IMR-90 (cell line): Measurements from ENCODE around the gene CBX8. TPM values are rescaled to one million over a fixed set of nuclear protein-coding genes. Genes with fewer than 3 reads are reported as not detected.

Experiments used
- ATAC-seq: fragments of 200-7000 bp; cut with Tn5 transposase; 2 replicates; pipeline ENCODE4 v1.9.1; 2020; ENCODE audit warnings: low read depth, mild to moderate bottlenecking, moderate library complexity
- BruUV-seq: library from RNA; stranded (reverse); fragments of 400-500 nt; replicated peaks from 2 replicates; lab custom pipeline; 2021; lab: Mats Ljungman, UMichigan
- CTCF ChIA-PET: fragments of 300-600 bp; formaldehyde crosslinking; extraction: SDS; loops from one replicate; lab custom pipeline; 2021; ENCODE audit warnings: antibody characterized with exemption; lab: Yijun Ruan, JAX
- POLR2A ChIA-PET: fragments of 300-600 bp; sonication (Branson Sonifier 250); formaldehyde crosslinking; loops from one replicate; lab custom pipeline; 2022; ENCODE audit warnings: antibody characterized with exemption; ENCODE audit not compliant: unreplicated experiment; lab: Charles Lee
- DNase-seq: peaks from one replicate; pipeline ENCODE4 v3.0.0; 2013
- H2AFZ ChIP-seq: replicated peaks from 2 replicates; pipeline ENCODE3; 2013; ENCODE audit warnings: low read length, mild to moderate bottlenecking; ENCODE audit not compliant: poor library complexity
- H2AK5ac ChIP-seq: 2 replicates; pipeline ENCODE4 v1.6.1; 2013; ENCODE audit warnings: low read depth, low read length, inconsistent platforms
- H2AK9ac ChIP-seq: replicated peaks from 2 replicates; pipeline ENCODE3; 2013; ENCODE audit warnings: mild to moderate bottlenecking, low read depth, low read length, moderate library complexity; ENCODE audit not compliant: poor library complexity
- H2BK120ac ChIP-seq: 2 replicates; pipeline ENCODE4 v1.6.1; 2013; ENCODE audit warnings: low read depth, low read length, inconsistent platforms
- H2BK15ac ChIP-seq: 3 replicates; pipeline ENCODE4 v1.6.1; 2013; ENCODE audit warnings: low read depth, low read length, inconsistent platforms
- H2BK20ac ChIP-seq: 2 replicates; pipeline ENCODE4 v1.6.1; 2013; ENCODE audit warnings: low read depth, mild to moderate bottlenecking, inconsistent platforms, low read length, moderate library complexity
- H2BK5ac ChIP-seq: 2 replicates; pipeline ENCODE4 v1.6.1; 2013; ENCODE audit warnings: mild to moderate bottlenecking, low read depth, low read length, inconsistent platforms; ENCODE audit not compliant: poor library complexity, severe bottlenecking
- H3K14ac ChIP-seq: replicated peaks from 2 replicates; pipeline ENCODE4 v1.6.1; 2013; ENCODE audit warnings: low read depth, low read length, inconsistent platforms
- H3K18ac ChIP-seq: 2 replicates; pipeline ENCODE4 v1.6.1; 2013; ENCODE audit warnings: low read depth, low read length, control low read depth
- H3K23ac ChIP-seq: 2 replicates; pipeline ENCODE4 v1.6.1; 2013; ENCODE audit warnings: low read depth, low read length, inconsistent platforms
- H3K27ac ChIP-seq: 2 replicates; pipeline ENCODE4 v1.5.1; 2013; ENCODE audit warnings: mild to moderate bottlenecking, control low read depth, low read length; ENCODE audit not compliant: insufficient read depth
- H3K27me3 ChIP-seq: 2 replicates; pipeline ENCODE4 v1.6.1; 2013; ENCODE audit warnings: low read length; ENCODE audit not compliant: control insufficient read depth, insufficient read depth
- H3K36me3 ChIP-seq: 2 replicates; pipeline ENCODE4 v1.6.1; 2013; ENCODE audit warnings: low read length, mixed read lengths; ENCODE audit not compliant: control insufficient read depth, insufficient read depth
- H3K4ac ChIP-seq: 2 replicates; pipeline ENCODE4 v1.6.1; 2013; ENCODE audit warnings: low read depth, low read length, inconsistent platforms
- H3K4me1 ChIP-seq: 2 replicates; pipeline ENCODE4 v1.6.1; 2013; ENCODE audit warnings: low read length, mixed read lengths; ENCODE audit not compliant: control insufficient read depth, insufficient read depth
- H3K4me2 ChIP-seq: 2 replicates; pipeline ENCODE4 v1.6.1; 2013; ENCODE audit warnings: low read depth, mild to moderate bottlenecking, control low read depth, low read length, moderate library complexity
- H3K4me3 ChIP-seq: 2 replicates; pipeline ENCODE4 v1.5.1; 2013; ENCODE audit warnings: low read depth, mild to moderate bottlenecking, control low read depth, low read length, moderate library complexity; ENCODE audit not compliant: insufficient read depth
- H3K56ac ChIP-seq: 2 replicates; pipeline ENCODE4 v1.6.1; 2013; ENCODE audit warnings: low read length, inconsistent platforms; ENCODE audit not compliant: insufficient read depth; ENCODE audit errors: extremely low read depth
- H3K79me1 ChIP-seq, 2 experiments: 2 replicates each; pipeline ENCODE4 v1.6.1; 2013; ENCODE audit warnings: low read length in 2 of 2, inconsistent platforms in 1 of 2, low read depth in 1 of 2
- H3K9ac ChIP-seq: 2 replicates; pipeline ENCODE4 v1.6.1; 2013; ENCODE audit warnings: low read depth, low read length, control low read depth
- H3K9me1 ChIP-seq: 2 replicates; pipeline ENCODE4 v1.6.1; 2013; ENCODE audit warnings: low read length, inconsistent platforms; ENCODE audit not compliant: insufficient read depth
- H3K9me3 ChIP-seq: 2 replicates; pipeline ENCODE4 v1.6.1; 2013; ENCODE audit warnings: low read length; ENCODE audit not compliant: control insufficient read depth, insufficient read depth
- H4K20me1 ChIP-seq: 2 replicates; pipeline ENCODE4 v1.6.1; 2013; ENCODE audit warnings: low read length, inconsistent platforms; ENCODE audit not compliant: insufficient read depth
- H4K5ac ChIP-seq: 2 replicates; pipeline ENCODE4 v1.6.1; 2013; ENCODE audit warnings: mild to moderate bottlenecking, low read depth, low read length, control low read depth
- H4K8ac ChIP-seq, 2 experiments: 2 replicates each; pipeline ENCODE4 v1.6.1; 2013; ENCODE audit warnings: low read depth in 2 of 2, low read length in 2 of 2, control low read depth in 1 of 2, inconsistent platforms in 1 of 2
- H4K91ac ChIP-seq: 2 replicates; pipeline ENCODE4 v1.6.1; 2013; ENCODE audit warnings: low read depth, low read length, inconsistent platforms; ENCODE audit not compliant: insufficient read depth
- CHD1 ChIP-seq: IDR thresholded peaks from 2 replicates; pipeline ENCODE4 v1.6.1; 2012; ENCODE audit warnings: low read depth, low read length, improper control_type of control experiment
- MAZ ChIP-seq: IDR thresholded peaks from 2 replicates; pipeline ENCODE4 v1.6.1; 2012; ENCODE audit warnings: low read depth, mild to moderate bottlenecking, low read length, improper control_type of control experiment, moderate library complexity, borderline replicate concordance
- MXI1 ChIP-seq: IDR thresholded peaks from 2 replicates; pipeline ENCODE4 v1.6.1; 2012; ENCODE audit warnings: low read depth, mild to moderate bottlenecking, low read length, moderate library complexity, borderline replicate concordance
- POLR2A ChIP-seq: IDR thresholded peaks from 2 replicates; pipeline ENCODE4 v1.6.1; 2012; ENCODE audit warnings: mild to moderate bottlenecking, low read depth, low read length
- RAD21 ChIP-seq: IDR thresholded peaks from 2 replicates; pipeline ENCODE4 v1.6.1; 2012; ENCODE audit warnings: low read length, improper control_type of control experiment
- WGBS, 2 experiments: methylation state at CpG; one replicate each; pipeline versions ENCODE4 v1.1.5 to v1.1.7; 2013; ENCODE audit warnings: missing lambda C conversion rate in 2 of 2; ENCODE audit not compliant: insufficient read length in 1 of 2; ENCODE audit errors: extremely low coverage in 2 of 2; 5-methylcytosine and 5-hydroxymethylcytosine counted together
- dilution Hi-C: fragments of 300-500 bp; cut with HindIII; formaldehyde crosslinking; loops from one replicate; pipeline ENCODE4 v1.14.3; 2018; ENCODE audit warnings: low sequenced_read_pairs; ENCODE audit not compliant: unreplicated experiment
- in situ Hi-C: fragments of 300-500 bp; cut with MboI; formaldehyde crosslinking; loops from 3 replicates; pipeline ENCODE4 v1.14.3; 2019; ENCODE audit warnings: low sequenced_read_pairs, inconsistent platforms, mixed read lengths
- intact Hi-C: fragments of 100-400 bp; cut with micrococcal nuclease; formaldehyde crosslinking; loops from 2 replicates; pipeline ENCODE4 v1.10.0; 2022
- polyA plus RNA-seq, 3 experiments: library from polyadenylated mRNA; depleted of rRNA; stranded (reverse); fragments of >200 nt; gene quantifications; 2 replicates each; pipeline ENCODE4 v1.2.3, GENCODE V29; 2012; ENCODE audit warnings: low replicate concordance in 1 of 3
- total RNA-seq: library from RNA; depleted of rRNA; stranded (reverse); fragments of >200 nt; gene quantifications from 2 replicates; pipeline ENCODE4 v1.2.3, GENCODE V29; 2012
- TF ChIP-seq, protein P1 (sequence below): conservative IDR thresholded peaks from 2 replicates; pipeline ENCODE4 v1.5.1; 2012; ENCODE audit warnings: mild to moderate bottlenecking, low read depth, low read length, improper control_type of control experiment

CBX8 gene
- total and polyA plus RNA-seq, 2 of the 4 experiments (the other 2 are of a cell fraction): 3.2 to 5.4 TPM

DNA sequence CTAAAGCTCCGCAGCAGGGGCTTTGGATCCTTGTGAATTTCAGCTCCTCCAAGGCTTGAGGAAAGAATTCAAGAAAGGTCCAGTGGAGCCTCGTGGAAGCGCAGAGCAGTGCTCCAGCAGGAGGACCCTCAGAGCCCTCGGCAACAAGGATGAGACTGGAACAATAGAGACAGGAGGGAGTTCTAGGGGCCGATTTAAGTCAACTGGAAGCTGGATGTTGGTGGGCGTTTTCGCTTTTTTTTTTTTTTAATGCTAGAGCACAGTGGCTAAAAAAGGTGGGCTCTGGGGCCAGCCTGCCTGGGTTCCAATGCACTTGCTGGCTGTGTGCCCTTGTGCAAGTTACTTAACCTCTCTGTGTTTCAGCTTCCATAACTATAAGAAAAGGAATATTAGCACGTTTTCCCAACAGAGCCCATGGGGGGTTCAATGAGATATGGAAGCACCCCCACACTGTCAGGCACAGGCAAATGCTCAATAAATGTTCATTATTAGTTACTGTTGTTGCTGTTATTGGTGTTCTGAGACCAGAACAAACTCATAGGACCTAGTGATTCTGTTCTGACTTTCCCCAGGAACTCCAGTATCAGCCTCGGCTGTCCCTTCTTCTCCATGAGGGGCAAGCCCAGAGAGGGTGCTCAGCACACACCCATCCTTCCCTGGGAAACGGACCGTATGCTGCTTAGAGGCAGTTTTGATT is 5.3 kb upstream of the CBX8 start:
- Histone ChIP-seq H3K9me1 (no peaks in the 10 kb centered on the region), H2AK9ac (no peak overlapping the region), H3K14ac (no peak overlapping the region), H4K20me1 (no peaks in the 10 kb centered on the region), H3K23ac (no peak overlapping the region), H2BK120ac (no peak overlapping the region), H4K8ac (peak overlapping the region; percentile 26 to 47; a peak in 1 of 4 replicates), H2BK20ac (no peak overlapping the region), H3K18ac (no peak overlapping the region), H3K4me3 (no peak overlapping the region), H3K4ac (no peak overlapping the region), H2AK5ac (no peak overlapping the region), H3K27ac (no peak overlapping the region), H3K56ac (no peak overlapping the region), H4K91ac (no peak overlapping the region; the same call in 1 of the 2 replicates), H3K4me1 (no peaks in the 10 kb centered on the region; the same call in 1 of the 2 replicates), H4K5ac (no peak overlapping the region), H3K9me3 (peaks cover 11% of the 10 kb centered on the region; the same call in 1 of the 2 replicates), H3K27me3 (peaks cover 96% of the 10 kb centered on the region), H3K79me1 (no peaks in the 10 kb centered on the region), H3K36me3 (no peaks in the 10 kb centered on the region), H3K9ac (no peak overlapping the region), H3K4me2 (0 out of 2 replicates have a peak overlapping the region, but pooled peaks have one; percentile 5), H2BK5ac (no peak overlapping the region), H2AFZ (peak overlapping the region; percentile 48), H2BK15ac (no peak overlapping the region; the same call in 2 of the 3 replicates)
- CTCF ChIA-PET: no interaction called here
- WGBS, 2 experiments: 9% methylated on average over 6 of the region's 11 CpGs; no CpG with 5 or more reads in 1 of the 2 experiments
- DNase-seq (no peak), ATAC-seq (no peak)
- in situ Hi-C loops (no loop called here), dilution Hi-C loops (no loop called here), intact Hi-C loops (no loop called here)
- no TSS peak for BruUV-seq
- POLR2A ChIA-PET: no interaction called here
- TF ChIP-seq RAD21: no peak
- TF ChIP-seq CHD1: no peak
- TF ChIP-seq POLR2A: no peak
- TF ChIP-seq, protein P1, sequence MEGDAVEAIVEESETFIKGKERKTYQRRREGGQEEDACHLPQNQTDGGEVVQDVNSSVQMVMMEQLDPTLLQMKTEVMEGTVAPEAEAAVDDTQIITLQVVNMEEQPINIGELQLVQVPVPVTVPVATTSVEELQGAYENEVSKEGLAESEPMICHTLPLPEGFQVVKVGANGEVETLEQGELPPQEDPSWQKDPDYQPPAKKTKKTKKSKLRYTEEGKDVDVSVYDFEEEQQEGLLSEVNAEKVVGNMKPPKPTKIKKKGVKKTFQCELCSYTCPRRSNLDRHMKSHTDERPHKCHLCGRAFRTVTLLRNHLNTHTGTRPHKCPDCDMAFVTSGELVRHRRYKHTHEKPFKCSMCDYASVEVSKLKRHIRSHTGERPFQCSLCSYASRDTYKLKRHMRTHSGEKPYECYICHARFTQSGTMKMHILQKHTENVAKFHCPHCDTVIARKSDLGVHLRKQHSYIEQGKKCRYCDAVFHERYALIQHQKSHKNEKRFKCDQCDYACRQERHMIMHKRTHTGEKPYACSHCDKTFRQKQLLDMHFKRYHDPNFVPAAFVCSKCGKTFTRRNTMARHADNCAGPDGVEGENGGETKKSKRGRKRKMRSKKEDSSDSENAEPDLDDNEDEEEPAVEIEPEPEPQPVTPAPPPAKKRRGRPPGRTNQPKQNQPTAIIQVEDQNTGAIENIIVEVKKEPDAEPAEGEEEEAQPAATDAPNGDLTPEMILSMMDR: no peak
- TF ChIP-seq MAZ: no peak
- TF ChIP-seq MXI1: no peak
